HUES48 (cell line): ENCODE data around the gene SLC25A51.

ENCODE experiments used
- H3K27ac ChIP-seq: one replicate; pipeline ENCODE4 v1.7.0; 2013; ENCODE audit warnings: low read depth, low read length, inconsistent platforms
- H3K27me3 ChIP-seq: 2 replicates; pipeline ENCODE4 v1.6.1; 2013; ENCODE audit warnings: mild to moderate bottlenecking, low read length; ENCODE audit not compliant: control insufficient read depth, insufficient read depth
- H3K36me3 ChIP-seq: 2 replicates; pipeline ENCODE4 v1.6.1; 2013; ENCODE audit warnings: low read length; ENCODE audit not compliant: control insufficient read depth, insufficient read depth
- H3K4me1 ChIP-seq: 2 replicates; pipeline ENCODE4 v1.6.1; 2013; ENCODE audit warnings: mild to moderate bottlenecking, low read length; ENCODE audit not compliant: control insufficient read depth, insufficient read depth
- H3K4me3 ChIP-seq: 2 replicates; pipeline ENCODE4 v1.5.1; 2013; ENCODE audit warnings: mild to moderate bottlenecking, low read depth, low read length
- H3K9ac ChIP-seq: 2 replicates; pipeline ENCODE4 v1.6.1; 2013; ENCODE audit warnings: mild to moderate bottlenecking, low read depth, low read length, moderate library complexity
- H3K9me3 ChIP-seq: 2 replicates; pipeline ENCODE4 v1.6.1; 2013; ENCODE audit warnings: low read length; ENCODE audit not compliant: control insufficient read depth, insufficient read depth

SLC25A51 gene, protein sequence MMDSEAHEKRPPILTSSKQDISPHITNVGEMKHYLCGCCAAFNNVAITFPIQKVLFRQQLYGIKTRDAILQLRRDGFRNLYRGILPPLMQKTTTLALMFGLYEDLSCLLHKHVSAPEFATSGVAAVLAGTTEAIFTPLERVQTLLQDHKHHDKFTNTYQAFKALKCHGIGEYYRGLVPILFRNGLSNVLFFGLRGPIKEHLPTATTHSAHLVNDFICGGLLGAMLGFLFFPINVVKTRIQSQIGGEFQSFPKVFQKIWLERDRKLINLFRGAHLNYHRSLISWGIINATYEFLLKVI

DNA sequence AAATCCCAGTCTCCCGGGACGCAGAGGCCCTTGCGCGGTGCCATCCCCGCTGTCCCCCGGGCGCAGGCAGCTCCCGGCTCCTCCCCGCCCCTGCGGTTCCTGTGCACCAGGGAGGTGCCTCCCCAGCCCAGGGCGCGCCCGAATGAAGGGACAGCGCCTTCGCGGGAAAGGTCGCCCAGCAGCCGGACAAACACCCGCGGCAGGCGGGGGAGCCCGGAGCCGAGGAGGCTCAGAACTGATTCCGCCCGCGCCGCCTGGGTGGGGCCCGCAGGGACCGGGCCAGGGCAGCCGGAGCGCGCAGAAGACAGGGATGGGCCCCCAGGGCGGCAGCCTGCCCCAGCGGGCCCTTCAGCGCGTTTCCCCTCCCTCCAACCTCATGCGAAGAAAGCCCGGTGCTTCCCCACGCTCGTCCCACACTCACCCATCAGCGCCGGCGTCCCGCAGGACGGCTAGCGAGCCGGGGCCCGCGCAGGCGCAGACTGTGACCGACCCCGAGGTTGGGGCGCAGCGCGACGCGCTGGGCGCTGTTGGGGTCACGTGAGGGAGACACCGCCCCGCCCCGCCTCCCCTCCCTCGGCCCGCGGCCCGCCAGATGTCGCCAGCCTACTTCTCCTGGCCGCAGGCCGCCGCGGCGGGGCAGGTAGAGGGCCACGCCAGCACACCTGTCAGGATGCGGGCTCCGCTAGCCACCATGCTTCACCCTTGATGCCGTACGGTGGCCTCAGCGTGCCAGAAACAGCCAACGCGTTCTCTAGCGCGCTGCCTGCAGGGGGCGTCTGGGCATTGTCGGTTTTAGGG lies at the start of gene SLC25A51:
Gene SLC25A51 (minus strand): TSS at position 481 of the 798 bp plus-strand sequence. CDS start 15,577 bp downstream, outside the sequence.
- H3K27ac ChIP-seq, result peak within 1 kb of the TSS; percentile 65

DNA sequence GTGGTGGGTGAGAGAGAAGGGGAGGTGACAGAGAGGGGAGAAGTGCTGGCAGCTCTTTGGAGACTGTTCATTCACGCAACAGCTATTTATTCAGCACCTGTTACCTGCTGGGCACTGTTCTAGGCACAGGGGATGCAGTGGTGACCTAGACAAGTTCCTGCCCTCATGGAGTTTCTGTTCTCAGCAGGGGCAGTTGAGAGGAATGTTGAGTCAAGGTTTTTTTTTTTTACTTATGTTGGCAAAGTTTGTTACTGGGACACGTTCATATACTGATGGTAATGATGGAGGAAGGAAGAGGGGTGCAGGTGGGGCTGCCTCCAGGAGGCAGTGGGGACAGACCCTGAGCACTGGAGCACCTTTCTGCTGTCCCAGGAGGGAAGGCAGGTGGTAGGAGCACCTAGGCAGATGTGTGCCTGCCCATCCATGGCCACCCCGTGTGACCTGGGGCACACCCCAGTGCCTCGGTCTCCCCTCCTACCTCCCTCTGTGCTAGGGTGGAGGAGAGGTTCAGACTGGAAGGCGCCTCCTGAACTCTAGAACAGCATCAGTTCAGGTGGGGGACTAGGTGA lies 49.4 kb upstream of the SLC25A51 start:
- no peak overlapping the region for H3K4me3 ChIP-seq
- H3K36me3 ChIP-seq, result peaks cover 27% of the 10 kb centered on the region
- no peak overlapping the region for H3K9ac ChIP-seq
- no peak overlapping the region for H3K27ac ChIP-seq
- H3K9me3 ChIP-seq, result no peaks in the 10 kb centered on the region
- no peaks in the 10 kb centered on the region for H3K4me1 ChIP-seq
- H3K27me3 ChIP-seq, result no peaks in the 10 kb centered on the region

More for the DNA sequence above, at the start of gene SLC25A51:
- Histone ChIP-seq H3K4me3 (peak within 1 kb of the TSS; percentile 80), H3K9me3 (no peaks in the 10 kb centered on the region), H3K9ac (peak within 1 kb of the TSS; percentile 59), H3K4me1 (peaks cover 6% of the 10 kb centered on the region; the same call in 1 of the 2 replicates), H3K27me3 (no peaks in the 10 kb centered on the region), H3K36me3 (peaks cover 7% of the 10 kb centered on the region)

DNA sequence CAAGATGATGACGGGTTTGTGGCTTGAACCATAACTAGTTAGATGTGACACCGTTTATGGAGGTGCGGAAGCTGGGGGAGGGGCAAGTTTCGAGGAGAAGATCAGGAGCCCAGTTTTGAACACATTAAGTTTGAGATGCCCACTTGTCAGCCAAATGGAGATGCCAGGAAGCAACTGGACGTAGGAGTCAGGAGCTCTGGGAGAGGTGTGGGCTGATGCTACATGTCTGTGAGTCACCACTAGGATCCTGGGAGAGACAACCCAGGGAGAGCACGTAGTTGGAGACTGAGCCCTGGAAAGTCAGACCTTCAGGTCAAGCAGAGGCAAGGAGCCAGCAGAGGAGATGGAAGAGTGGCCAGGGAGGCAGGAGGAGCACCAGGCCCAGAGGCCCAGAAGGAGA lies 48.8 kb upstream of the SLC25A51 start:
- no peaks in the 10 kb centered on the region for H3K27me3 ChIP-seq
- H3K36me3 ChIP-seq, result peaks cover 33% of the 10 kb centered on the region
- no peak overlapping the region for H3K9ac ChIP-seq
- H3K27ac ChIP-seq, result no peak overlapping the region
- H3K9me3 ChIP-seq, result no peaks in the 10 kb centered on the region
- H3K4me1 ChIP-seq, result no peaks in the 10 kb centered on the region
- no peak overlapping the region for H3K4me3 ChIP-seq

DNA sequence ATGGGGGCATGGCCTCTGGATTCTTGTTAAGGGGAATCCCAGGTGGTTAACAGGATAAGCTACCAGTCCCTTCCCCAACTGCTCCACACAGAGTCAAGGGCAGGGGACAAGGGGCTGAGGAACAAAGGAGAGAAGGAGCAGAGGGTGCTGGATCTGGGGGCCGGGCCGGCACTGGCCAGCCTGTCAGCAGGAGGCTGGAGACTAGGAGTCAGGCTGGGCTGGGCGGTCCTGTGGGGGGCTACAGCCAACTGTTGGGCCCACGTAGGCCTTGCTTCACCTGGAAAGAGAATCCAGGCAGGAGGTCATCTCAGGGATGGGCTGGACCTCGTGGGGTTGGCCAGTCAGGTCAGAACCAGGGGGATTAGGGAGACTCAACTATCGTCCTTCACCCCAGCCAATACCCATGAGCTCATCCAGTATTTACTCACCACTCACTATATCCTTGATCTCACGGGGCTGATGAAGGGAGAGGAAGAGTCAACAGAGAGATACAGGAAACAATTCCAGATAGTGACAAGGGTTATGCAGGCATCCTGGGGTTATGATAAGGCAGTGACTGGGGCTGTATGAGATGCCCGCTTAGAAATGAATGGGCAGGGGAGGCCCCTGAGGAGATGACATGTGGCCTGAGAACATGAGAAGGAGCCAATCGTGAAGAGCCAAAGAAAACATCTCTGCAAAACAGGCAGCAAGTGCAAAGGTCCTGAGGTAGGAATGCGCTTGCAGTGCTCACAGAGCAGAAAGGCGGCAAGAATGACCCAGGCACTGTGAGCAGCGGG lies 47.9 kb upstream of the SLC25A51 start:
- no peaks in the 10 kb centered on the region for H3K9me3 ChIP-seq
- no peak overlapping the region for H3K4me3 ChIP-seq
- H3K9ac ChIP-seq, result no peak overlapping the region
- no peaks in the 10 kb centered on the region for H3K4me1 ChIP-seq
- no peaks in the 10 kb centered on the region for H3K27me3 ChIP-seq
- H3K27ac ChIP-seq, result no peak overlapping the region
- peaks cover 38% of the 10 kb centered on the region for H3K36me3 ChIP-seq

DNA sequence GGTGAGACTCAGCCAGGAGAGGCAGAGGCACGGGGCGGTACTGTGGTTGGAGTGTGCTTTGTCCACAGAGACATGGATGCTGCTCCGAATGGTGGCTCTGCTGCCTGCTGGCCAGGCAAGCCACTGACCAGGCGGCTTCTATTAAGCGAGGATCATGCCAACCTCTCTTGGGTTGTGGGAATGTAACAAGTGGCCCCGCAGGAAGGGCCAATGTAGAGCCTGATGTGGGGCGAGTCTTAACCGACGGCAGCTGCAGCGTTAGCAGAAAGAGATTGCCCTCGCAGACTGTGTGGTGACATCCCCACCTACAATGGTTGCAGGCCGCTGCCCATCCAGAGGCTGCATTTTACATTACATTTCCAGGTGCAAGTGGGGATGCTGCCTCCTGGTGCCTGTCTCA lies 46.6 kb upstream of the SLC25A51 start:
- Histone ChIP-seq H3K27me3 (no peaks in the 10 kb centered on the region), H3K9ac (no peak overlapping the region), H3K4me3 (no peak overlapping the region), H3K36me3 (peaks cover 45% of the 10 kb centered on the region), H3K27ac (no peak overlapping the region), H3K4me1 (no peaks in the 10 kb centered on the region), H3K9me3 (no peaks in the 10 kb centered on the region)

DNA sequence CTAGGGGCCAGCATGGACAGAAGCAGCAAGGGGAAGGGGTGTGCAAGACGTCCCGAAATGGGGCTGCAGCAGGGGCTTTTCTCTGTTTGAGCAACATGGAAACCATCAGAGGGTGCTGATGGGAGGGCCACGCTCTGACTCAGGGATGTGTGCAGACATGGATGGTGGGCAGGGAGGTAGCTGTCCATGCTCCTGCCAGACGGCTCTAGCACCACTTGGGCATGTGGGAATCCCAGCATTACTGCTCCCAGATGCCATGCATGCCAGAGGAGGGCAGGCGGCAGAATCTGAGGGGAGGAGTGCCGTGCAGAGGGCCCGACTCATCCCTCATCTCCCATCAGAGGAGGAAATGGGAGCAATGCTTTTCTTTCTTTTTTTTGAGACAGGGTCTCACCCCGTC lies 45.6 kb upstream of the SLC25A51 start:
- Histone ChIP-seq H3K36me3 (peaks cover 35% of the 10 kb centered on the region), H3K4me3 (no peak overlapping the region)

DNA sequence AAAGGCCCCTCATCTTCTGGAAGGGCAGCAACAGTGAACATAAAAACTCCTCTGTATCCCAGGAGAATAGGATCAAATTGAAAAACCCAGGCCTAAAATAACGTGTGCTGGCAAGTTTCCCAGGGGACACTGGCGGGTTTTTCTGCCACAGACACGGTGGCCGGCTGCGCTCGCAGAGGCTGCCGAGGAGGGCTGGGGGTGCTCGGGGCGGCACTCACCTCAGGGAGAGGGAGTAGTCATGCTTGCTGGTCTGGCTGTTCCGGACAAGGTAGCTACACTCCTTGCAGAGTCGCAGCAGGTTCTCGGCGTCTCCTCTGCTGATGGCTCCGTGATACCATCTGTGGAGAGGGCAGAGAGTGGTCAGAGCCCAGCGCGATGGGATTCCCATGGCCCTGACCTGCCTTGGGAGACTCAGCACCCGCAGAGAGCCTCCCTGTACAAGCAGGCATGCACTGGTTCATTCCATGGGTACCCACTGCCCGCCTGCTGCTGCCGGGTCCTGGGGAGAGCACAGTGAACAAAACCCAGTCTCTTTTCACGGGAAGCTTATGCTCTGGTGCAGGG lies 44.6 kb upstream of the SLC25A51 start:
- Histone ChIP-seq H3K27me3 (no peaks in the 10 kb centered on the region), H3K36me3 (peaks cover 29% of the 10 kb centered on the region), H3K27ac (no peak overlapping the region), H3K4me1 (peaks cover 10% of the 10 kb centered on the region; the same call in 1 of the 2 replicates), H3K9me3 (no peaks in the 10 kb centered on the region), H3K4me3 (no peak overlapping the region), H3K9ac (no peak overlapping the region)

More for the DNA sequence above, 45.6 kb upstream of the SLC25A51 start:
- H3K4me1 ChIP-seq, result peaks cover 8% of the 10 kb centered on the region; the same call in 1 of the 2 replicates
- H3K9ac ChIP-seq, result no peak overlapping the region
- no peaks in the 10 kb centered on the region for H3K9me3 ChIP-seq
- H3K27ac ChIP-seq, result no peak overlapping the region
- H3K27me3 ChIP-seq, result no peaks in the 10 kb centered on the region

DNA sequence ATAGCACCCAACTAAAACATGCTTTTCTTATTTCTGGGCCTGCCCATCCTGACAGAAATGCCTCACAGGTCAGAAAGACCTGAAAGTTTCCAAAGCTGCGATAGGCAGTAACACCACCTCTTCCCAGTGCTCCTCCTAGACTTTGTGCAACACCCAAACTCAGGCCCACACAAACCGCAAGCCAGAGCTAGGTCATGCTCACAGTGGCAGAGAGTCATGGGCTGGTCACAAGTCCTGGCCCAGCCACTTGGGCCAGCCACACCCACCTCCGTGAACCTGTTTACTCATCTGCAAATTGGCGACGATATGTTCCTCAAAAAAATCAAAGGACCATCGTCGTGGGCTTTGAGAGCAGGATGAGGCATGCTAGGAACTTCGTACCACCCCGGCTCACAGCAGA lies 44.0 kb upstream of the SLC25A51 start:
- Histone ChIP-seq H3K9me3 (no peaks in the 10 kb centered on the region), H3K27me3 (no peaks in the 10 kb centered on the region), H3K36me3 (peaks cover 29% of the 10 kb centered on the region), H3K9ac (no peak overlapping the region), H3K4me3 (no peak overlapping the region), H3K4me1 (peaks cover 15% of the 10 kb centered on the region; the same call in 1 of the 2 replicates), H3K27ac (no peak overlapping the region)

DNA sequence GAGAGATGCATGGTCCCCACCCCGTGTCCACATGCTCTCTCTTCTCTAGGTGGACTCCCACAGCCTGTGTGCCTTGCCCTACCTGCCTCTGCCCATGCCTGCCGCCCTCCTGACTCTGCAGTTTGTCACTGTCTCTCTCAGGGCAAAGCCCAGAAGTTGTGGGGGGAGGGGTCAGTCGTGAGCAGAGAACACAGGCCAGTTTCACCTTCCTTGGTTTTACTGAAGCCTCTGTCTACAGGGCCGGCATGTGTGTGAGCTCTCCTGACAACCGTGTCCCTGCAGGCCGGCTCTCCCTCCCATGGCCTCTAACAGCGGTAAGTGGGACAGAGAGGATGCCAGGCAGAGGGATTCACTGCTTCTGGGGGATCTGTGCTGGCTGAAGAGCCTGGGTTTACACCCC lies 43.5 kb upstream of the SLC25A51 start:
- no peaks in the 10 kb centered on the region for H3K9me3 ChIP-seq
- H3K27ac ChIP-seq, result no peak overlapping the region
- H3K4me3 ChIP-seq, result no peak overlapping the region

DNA sequence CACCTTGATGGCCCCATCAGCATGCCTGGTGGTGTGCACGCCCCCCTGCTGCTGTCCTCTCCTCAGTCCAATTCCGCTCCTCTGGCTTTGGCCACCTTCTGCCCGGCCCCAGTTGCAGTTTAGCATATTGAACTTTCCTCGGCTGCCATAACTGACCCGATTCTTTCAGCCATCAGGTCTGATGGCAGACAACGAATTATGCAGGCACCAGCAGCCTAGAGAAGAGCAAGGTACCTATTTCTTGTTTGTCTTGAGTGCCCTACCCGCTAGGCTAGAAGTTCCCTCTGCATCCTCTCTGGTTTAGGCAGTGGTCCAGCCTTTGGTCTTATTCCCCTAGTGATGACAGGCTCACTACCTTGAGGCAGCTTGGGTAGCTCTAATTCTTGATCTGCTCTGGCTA lies 43.0 kb upstream of the SLC25A51 start:
- H3K27me3 ChIP-seq, result no peaks in the 10 kb centered on the region
- no peaks in the 10 kb centered on the region for H3K9me3 ChIP-seq
- peaks cover 29% of the 10 kb centered on the region for H3K36me3 ChIP-seq
- H3K4me3 ChIP-seq, result no peak overlapping the region
- no peak overlapping the region for H3K27ac ChIP-seq
- H3K4me1 ChIP-seq, result peaks cover 15% of the 10 kb centered on the region; the same call in 1 of the 2 replicates
- H3K9ac ChIP-seq, result no peak overlapping the region

More for the DNA sequence above, 43.5 kb upstream of the SLC25A51 start:
- H3K27me3 ChIP-seq, result no peaks in the 10 kb centered on the region
- H3K9ac ChIP-seq, result no peak overlapping the region
- H3K4me1 ChIP-seq, result peaks cover 15% of the 10 kb centered on the region; the same call in 1 of the 2 replicates
- peaks cover 29% of the 10 kb centered on the region for H3K36me3 ChIP-seq
